Skeletal muscle tissue (tissue), 4 donors: Measurements from ENCODE around the gene NAV3. TPM values are rescaled to one million over a fixed set of nuclear protein-coding genes. Genes with fewer than 3 reads are reported as not detected.

Source experiments
- H3K27ac ChIP-seq: one replicate; pipeline ENCODE4 v1.7.0; 2013; ENCODE audit warnings: mild to moderate bottlenecking, low read depth, low read length, inconsistent platforms
- H3K27me3 ChIP-seq, 3 donors: one replicate each; pipeline ENCODE4 v1.7.0; 2013; ENCODE audit warnings: low read length in 3 of 3; ENCODE audit not compliant: control insufficient read depth in 3 of 3, insufficient read depth in 3 of 3
- H3K36me3 ChIP-seq, 3 donors: one replicate each; pipeline ENCODE4 v1.7.0; 2013; ENCODE audit warnings: low read length in 3 of 3; ENCODE audit not compliant: control insufficient read depth in 3 of 3, insufficient read depth in 3 of 3
- H3K4me1 ChIP-seq, 3 donors: one replicate each; pipeline ENCODE4 v1.7.0; 2013; ENCODE audit warnings: low read length in 3 of 3, mild to moderate bottlenecking in 3 of 3; ENCODE audit not compliant: control insufficient read depth in 3 of 3, insufficient read depth in 3 of 3
- H3K4me3 ChIP-seq, 3 donors: one replicate each; pipeline ENCODE4 v1.7.0; 2013; ENCODE audit warnings: low read length in 3 of 3
- H3K9ac ChIP-seq, 3 donors: one replicate each; pipeline ENCODE4 v1.7.0; 2013; ENCODE audit warnings: low read length in 3 of 3, mild to moderate bottlenecking in 3 of 3, moderate library complexity in 2 of 3, low read depth in 1 of 3
- H3K9me3 ChIP-seq, 3 donors: one replicate each; pipeline ENCODE4 v1.7.0; 2013; ENCODE audit warnings: low read length in 3 of 3; ENCODE audit not compliant: control insufficient read depth in 3 of 3
- total RNA-seq: library from RNA; depleted of rRNA; stranded (reverse); fragments of >200 nt; gene quantifications from one replicate; pipeline ENCODE4 v1.2.3, GENCODE V29; 2014
- donor health status: Osteomylitis.

NAV3 gene
- total RNA-seq, 1 donor from 2014 or later = 32.9 TPM

DNA sequence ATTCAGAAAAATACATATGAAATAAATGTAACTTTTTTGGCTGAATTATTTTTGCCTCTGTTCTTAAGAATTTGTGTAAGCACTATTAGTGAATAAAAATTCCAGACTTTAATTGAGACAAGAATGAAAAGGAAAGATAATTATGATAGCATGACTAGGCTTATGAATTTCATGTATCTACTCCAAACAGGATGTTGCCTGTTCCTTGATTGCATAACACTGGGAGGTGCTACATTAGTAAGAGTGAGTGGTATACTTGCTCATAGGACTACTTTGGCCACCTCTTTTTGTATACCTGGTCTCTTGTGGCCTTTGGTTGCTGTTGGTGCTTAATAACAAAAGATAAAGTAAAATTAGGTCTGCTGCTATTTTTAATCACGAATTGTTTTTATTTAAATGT is 112.8 kb downstream of the NAV3 start:
- no peaks in the 10 kb centered on the region for H3K36me3 ChIP-seq
- no peak overlapping the region for H3K4me3 ChIP-seq

DNA sequence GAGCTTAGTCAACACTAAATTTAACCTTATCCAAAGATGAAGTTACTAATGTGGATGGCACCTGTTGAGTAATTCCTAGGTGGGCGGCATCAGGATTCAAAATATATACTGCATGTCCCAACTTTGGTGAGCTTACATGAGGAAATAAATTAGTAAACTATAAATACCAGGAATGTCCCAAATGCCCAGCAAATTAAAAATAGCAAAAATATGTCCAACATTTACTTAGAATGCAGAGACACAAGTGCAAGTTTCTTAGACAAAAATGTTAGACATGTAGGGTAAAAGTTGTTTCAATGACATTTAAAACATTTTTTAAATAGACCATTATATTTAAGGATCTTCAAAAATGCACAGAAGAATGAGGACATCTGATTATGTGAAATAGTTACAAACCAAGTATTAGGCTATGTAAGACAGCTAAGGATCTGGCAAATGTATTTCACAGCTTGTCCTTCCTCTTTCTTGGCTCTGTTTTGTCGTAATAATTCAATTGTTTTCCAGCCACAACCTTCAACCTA is 115.9 kb downstream of the NAV3 start:
- no peak overlapping the region for H3K9ac ChIP-seq
- no peaks in the 10 kb centered on the region for H3K4me1 ChIP-seq
- H3K27ac ChIP-seq = no peak overlapping the region
- no peaks in the 10 kb centered on the region for H3K36me3 ChIP-seq
- no peak overlapping the region for H3K4me3 ChIP-seq
- H3K27me3 ChIP-seq = no peaks in the 10 kb centered on the region
- H3K9me3 ChIP-seq = no peaks in the 10 kb centered on the region

More for the DNA sequence above, 112.8 kb downstream of the NAV3 start:
- Histone ChIP-seq H3K9ac (no peak overlapping the region), H3K27ac (no peak overlapping the region), H3K27me3 (no peaks in the 10 kb centered on the region), H3K4me1 (no peaks in the 10 kb centered on the region), H3K9me3 (no peaks in the 10 kb centered on the region)

DNA sequence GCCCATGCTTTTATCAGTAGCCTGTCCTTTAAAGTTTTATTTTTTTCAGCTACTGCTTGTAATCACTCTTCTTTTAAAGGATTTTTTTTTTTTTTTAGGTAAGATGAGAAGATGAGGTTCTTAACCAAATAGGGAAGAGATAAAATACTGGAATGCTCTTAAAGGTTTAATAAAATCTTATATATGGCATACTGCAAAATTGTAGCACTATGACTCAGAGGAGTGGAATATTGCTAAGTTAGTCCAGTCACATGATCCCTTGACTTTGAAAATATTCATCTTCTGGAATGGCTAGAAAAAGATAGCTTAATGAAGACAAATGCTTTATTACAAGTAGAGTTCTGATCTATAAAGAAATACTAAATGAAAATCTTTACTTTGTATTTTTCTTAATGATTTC is 116.6 kb downstream of the NAV3 start:
- no peak overlapping the region for H3K4me3 ChIP-seq
- no peak overlapping the region for H3K27ac ChIP-seq
- no peaks in the 10 kb centered on the region for H3K9me3 ChIP-seq
- no peaks in the 10 kb centered on the region for H3K36me3 ChIP-seq
- H3K9ac ChIP-seq = no peak overlapping the region
- H3K27me3 ChIP-seq = no peaks in the 10 kb centered on the region
- H3K4me1 ChIP-seq = no peaks in the 10 kb centered on the region

DNA sequence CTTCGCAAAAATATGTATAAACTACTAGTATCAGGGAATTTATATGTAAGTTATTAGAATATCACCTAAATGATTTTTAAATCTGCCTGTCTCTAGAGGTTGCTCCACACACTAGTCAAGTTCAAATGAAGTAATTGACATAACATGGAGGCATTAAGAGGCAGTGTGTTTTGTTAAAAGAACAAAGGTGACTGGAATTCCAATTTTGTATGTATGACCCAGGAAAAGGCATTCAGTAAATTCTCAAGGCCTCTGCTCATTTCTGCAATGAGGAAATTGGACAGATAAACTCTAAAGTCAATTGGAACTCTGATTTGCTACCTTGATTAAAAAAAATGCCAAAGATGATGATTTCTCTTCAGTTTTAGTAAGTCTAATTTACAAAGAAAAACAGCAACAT is 117.1 kb downstream of the NAV3 start:
- Histone ChIP-seq H3K27ac (no peak overlapping the region), H3K27me3 (no peaks in the 10 kb centered on the region), H3K4me3 (no peak overlapping the region), H3K9me3 (no peaks in the 10 kb centered on the region), H3K4me1 (no peaks in the 10 kb centered on the region), H3K36me3 (no peaks in the 10 kb centered on the region), H3K9ac (no peak overlapping the region)

DNA sequence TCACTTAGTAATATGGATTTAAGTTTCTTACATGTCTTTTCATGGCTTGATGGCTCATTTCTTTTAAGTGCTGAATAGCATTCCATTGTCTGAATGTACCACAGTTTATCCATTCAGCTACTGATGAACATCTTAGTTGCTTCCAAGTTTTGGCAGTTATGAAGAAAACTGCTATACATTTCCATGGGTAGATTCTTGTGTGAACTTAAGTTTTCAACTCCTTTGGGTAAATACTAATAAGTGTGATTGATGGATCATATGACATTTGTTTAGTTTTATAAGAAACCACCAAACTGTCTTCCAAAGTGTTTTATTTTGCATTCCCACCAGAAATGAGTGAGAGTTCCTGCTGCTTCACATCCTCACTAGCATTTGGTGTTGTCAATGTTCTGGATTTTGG is 119.2 kb downstream of the NAV3 start:
- no peaks in the 10 kb centered on the region for H3K36me3 ChIP-seq
- no peak overlapping the region for H3K27ac ChIP-seq
- no peak overlapping the region for H3K9ac ChIP-seq
- no peaks in the 10 kb centered on the region for H3K27me3 ChIP-seq
- H3K4me1 ChIP-seq = no peaks in the 10 kb centered on the region
- H3K4me3 ChIP-seq = no peak overlapping the region
- no peaks in the 10 kb centered on the region for H3K9me3 ChIP-seq

DNA sequence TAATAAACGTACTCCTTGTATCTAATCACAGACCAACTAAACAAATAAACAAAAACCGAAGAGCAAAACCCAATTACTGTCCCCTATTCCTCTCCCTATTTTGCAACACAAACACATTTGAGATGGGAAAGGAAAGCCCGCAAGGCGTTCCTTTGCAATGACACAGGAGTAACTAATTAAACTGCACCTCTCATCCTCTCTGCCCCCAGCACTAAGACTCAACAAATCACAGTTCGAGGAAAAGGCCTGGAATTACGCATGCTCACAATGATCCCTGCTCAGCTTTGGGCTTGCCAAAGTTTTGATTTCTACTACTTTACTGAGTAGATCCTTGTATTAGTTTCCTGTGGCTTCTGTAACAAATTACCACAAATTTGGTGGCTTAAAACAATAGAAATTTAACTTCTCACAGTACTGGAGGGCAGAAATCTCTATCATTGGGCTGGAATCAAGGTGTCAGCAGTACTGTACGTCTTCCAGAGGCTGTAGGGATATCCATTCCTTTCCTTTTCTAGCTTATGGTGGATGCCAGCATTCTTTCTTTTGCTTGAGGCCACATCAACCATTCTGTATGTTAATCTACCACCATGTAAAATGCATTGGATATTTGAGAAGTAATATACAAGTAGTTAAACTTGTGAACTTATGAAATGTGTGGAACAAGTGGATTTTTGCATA is 123.0 kb downstream of the NAV3 start:
- Histone ChIP-seq H3K4me3 (no peak overlapping the region), H3K27me3 (no peaks in the 10 kb centered on the region)

DNA sequence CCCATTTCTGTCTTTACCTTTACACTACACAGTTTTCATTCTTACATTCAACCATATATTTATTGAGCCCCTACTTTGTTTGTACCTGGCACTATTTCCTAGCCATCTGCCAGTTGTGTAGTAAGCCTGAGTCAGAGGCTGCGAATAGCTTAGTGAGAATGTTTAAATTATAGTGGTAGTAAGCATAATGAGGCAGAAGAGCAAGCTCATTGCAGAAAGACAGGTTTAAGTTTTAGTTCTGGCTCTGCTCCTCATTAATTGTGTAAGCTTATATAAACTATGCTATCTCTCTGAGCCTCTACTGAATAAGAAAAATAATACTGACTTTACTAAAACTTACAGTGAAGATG is 123.5 kb downstream of the NAV3 start:
- no peak overlapping the region for H3K27ac ChIP-seq
- no peak overlapping the region for H3K4me3 ChIP-seq
- no peaks in the 10 kb centered on the region for H3K9me3 ChIP-seq
- no peaks in the 10 kb centered on the region for H3K4me1 ChIP-seq
- H3K9ac ChIP-seq = no peak overlapping the region
- no peaks in the 10 kb centered on the region for H3K27me3 ChIP-seq
- no peaks in the 10 kb centered on the region for H3K36me3 ChIP-seq

More for the DNA sequence above, 123.0 kb downstream of the NAV3 start:
- Histone ChIP-seq H3K9me3 (no peaks in the 10 kb centered on the region), H3K4me1 (no peaks in the 10 kb centered on the region), H3K36me3 (no peaks in the 10 kb centered on the region), H3K27ac (no peak overlapping the region), H3K9ac (no peak overlapping the region)

DNA sequence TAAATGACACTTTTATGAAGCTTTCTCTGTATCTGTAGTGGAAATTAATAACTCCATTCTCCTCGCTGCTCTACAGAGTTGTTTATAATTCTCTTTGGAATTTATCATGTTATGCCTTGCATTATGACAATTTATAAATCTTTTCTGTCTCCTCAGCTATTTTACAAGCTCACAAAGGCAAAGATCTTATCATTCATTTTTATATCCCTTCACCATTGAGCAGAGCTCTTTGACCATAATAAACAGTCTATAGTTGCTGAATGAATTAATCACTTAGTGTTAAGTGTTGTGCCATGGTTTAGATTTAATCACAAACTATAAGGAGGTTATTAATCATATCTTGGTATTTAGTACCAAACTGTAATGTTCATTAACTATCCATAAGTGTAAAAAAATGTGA is 126.4 kb downstream of the NAV3 start:
- Histone ChIP-seq H3K27me3 (no peaks in the 10 kb centered on the region), H3K9ac (no peak overlapping the region), H3K4me1 (no peaks in the 10 kb centered on the region), H3K27ac (no peak overlapping the region), H3K9me3 (no peaks in the 10 kb centered on the region), H3K4me3 (no peak overlapping the region), H3K36me3 (no peaks in the 10 kb centered on the region)

DNA sequence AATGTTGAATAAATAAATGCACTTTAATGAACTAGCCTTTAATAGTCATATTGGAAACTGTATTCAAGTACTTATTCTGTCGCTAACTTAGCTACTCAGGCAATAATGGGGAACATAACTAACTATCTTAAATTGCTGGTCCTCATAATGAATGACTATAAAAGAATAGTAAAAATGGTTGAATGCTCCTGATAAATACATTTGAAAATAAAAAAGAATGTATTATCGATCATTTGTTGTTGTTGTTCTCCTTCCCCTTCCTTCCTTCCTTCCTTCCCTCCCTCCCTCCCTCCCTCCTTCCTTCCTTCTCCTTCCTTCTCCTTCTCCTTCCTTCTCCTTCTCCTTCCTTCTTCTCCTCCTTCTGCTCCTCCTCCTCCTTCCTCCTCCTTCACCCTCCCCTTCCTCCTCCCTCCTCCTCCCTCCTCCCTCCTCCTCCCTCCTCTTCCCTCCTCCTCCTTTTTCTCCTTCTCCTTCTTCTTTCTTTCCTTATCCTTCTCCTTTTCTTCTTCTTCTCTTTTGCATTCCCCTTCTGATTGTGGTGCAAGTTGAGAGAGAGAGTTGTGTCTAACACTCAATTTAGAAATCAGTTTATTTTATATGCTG is 133.0 kb downstream of the NAV3 start:
- no peaks in the 10 kb centered on the region for H3K4me1 ChIP-seq
- H3K9ac ChIP-seq = no peak overlapping the region
- H3K9me3 ChIP-seq = no peaks in the 10 kb centered on the region
- no peak overlapping the region for H3K27ac ChIP-seq
- H3K36me3 ChIP-seq = no peaks in the 10 kb centered on the region
- H3K27me3 ChIP-seq = no peaks in the 10 kb centered on the region
- no peak overlapping the region for H3K4me3 ChIP-seq

DNA sequence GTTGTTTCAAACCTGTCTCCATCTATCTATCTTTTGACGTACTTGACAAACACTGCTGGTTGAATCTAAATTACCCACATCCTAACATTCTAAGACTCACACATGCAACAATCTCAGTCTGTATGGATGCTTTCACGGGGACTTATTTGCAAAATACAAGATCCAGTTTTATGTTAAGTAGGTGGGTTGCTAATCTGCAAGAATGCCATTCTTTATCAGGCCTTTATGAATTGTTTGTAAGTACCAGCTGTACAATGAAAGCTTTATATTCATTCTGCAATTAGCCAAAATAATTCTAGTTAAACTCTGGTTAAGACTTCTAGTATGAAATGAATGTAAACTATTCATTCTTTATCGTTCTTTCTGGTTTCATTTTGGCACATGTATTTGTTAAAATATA is 135.1 kb downstream of the NAV3 start:
- Histone ChIP-seq H3K9me3 (no peaks in the 10 kb centered on the region), H3K36me3 (no peaks in the 10 kb centered on the region), H3K27ac (no peak overlapping the region), H3K9ac (no peak overlapping the region), H3K27me3 (no peaks in the 10 kb centered on the region), H3K4me1 (no peaks in the 10 kb centered on the region), H3K4me3 (no peak overlapping the region)
